Neural cell (in vitro differentiated cells): Measurements from ENCODE around the gene MRPL48. TPM values are rescaled to one million over a fixed set of nuclear protein-coding genes. Genes with fewer than 3 reads are reported as not detected.

ENCODE experiments used
- H2AFZ ChIP-seq: fragments of 200-600, 300-800 bp; sonication (generic), shearing (Covaris generic); 2 replicates; pipeline ENCODE4 v1.6.0; 2014; ENCODE audit warnings: low read depth, mild to moderate bottlenecking, antibody characterized with exemption, low read length, moderate library complexity
- H3F3A ChIP-seq: fragments of 200-600 bp; shearing (Covaris generic); 2 replicates; pipeline ENCODE4 v1.6.1; 2016; ENCODE audit warnings: mild to moderate bottlenecking, moderate library complexity, mixed read lengths, antibody characterized with exemption, low read length; ENCODE audit not compliant: insufficient read depth, poor library complexity, severe bottlenecking
- H3K27ac ChIP-seq: fragments of 200-600, 300-800 bp; sonication (generic), shearing (Covaris generic); 2 replicates; pipeline ENCODE4 v1.5.1; 2014; ENCODE audit warnings: mild to moderate bottlenecking, low read length, moderate library complexity
- H3K27me3 ChIP-seq: fragments of 300-800, 200-600 bp; sonication (generic), shearing (Covaris generic); 2 replicates; pipeline ENCODE4 v1.6.0; 2014; ENCODE audit warnings: mild to moderate bottlenecking, low read depth, low read length, moderate library complexity; ENCODE audit not compliant: insufficient read depth
- H3K36me3 ChIP-seq: fragments of 300-800, 200-600 bp; sonication (generic), shearing (Covaris generic); 2 replicates; pipeline ENCODE4 v1.5.1; 2014; ENCODE audit warnings: mild to moderate bottlenecking, antibody characterized with exemption, low read length, moderate library complexity; ENCODE audit not compliant: insufficient read depth
- H3K4me2 ChIP-seq: fragments of 300-800, 200-600 bp; sonication (generic), shearing (Covaris generic); 2 replicates; pipeline ENCODE4 v1.6.0; 2014; ENCODE audit warnings: mild to moderate bottlenecking, low read length
- H3K4me3 ChIP-seq: fragments of 300-800, 200-600 bp; sonication (generic), shearing (Covaris generic); 2 replicates; pipeline ENCODE4 v1.5.1; 2014; ENCODE audit warnings: mild to moderate bottlenecking, low read length, moderate library complexity
- H3K79me2 ChIP-seq: fragments of 200-600 bp; shearing (Covaris generic); replicated peaks from 2 replicates; pipeline ENCODE4 v1.6.0; 2014; ENCODE audit warnings: mild to moderate bottlenecking, low read length, moderate library complexity; ENCODE audit not compliant: insufficient read depth
- H3K9ac ChIP-seq: fragments of 300-800, 200-600 bp; sonication (generic), shearing (Covaris generic); 2 replicates; pipeline ENCODE4 v1.6.1; 2016; ENCODE audit warnings: mild to moderate bottlenecking, low read length, mixed read lengths
- H3K9me2 ChIP-seq: fragments of 200-600 bp; shearing (Covaris generic); 2 replicates; pipeline ENCODE4 v1.6.1; 2016; ENCODE audit warnings: mild to moderate bottlenecking, low read length, mixed read lengths; ENCODE audit not compliant: insufficient read depth
- H3K9me3 ChIP-seq: fragments of 200-600, 300-800 bp; sonication (generic), shearing (Covaris generic); 2 replicates; pipeline ENCODE4 v1.6.1; 2016; ENCODE audit warnings: mild to moderate bottlenecking, mixed run types, low read length, moderate library complexity, mixed read lengths
- H4K20me1 ChIP-seq: fragments of 200-600 bp; shearing (Covaris generic); 2 replicates; pipeline ENCODE4 v1.6.1; 2016; ENCODE audit warnings: mild to moderate bottlenecking, mixed run types; ENCODE audit not compliant: insufficient read depth
- CTCF ChIP-seq: fragments of 450-650 bp; IDR thresholded peaks from 2 replicates; pipeline ENCODE4 v1.5.1; 2014; ENCODE audit warnings: antibody characterized with exemption, mild to moderate bottlenecking, moderate library complexity; ENCODE audit not compliant: poor library complexity, severe bottlenecking
- EP300 ChIP-seq: fragments of 450-650 bp; conservative IDR thresholded peaks from 2 replicates; pipeline ENCODE4 v1.6.1; 2014; ENCODE audit warnings: antibody characterized with exemption, mild to moderate bottlenecking, moderate library complexity; ENCODE audit not compliant: poor library complexity, severe bottlenecking
- EZH2 ChIP-seq: fragments of 200-600, 300-800 bp; shearing (Covaris generic), sonication (generic); IDR thresholded peaks from 2 replicates; pipeline ENCODE4 v1.6.1; 2014; ENCODE audit warnings: antibody characterized with exemption, low read length, borderline replicate concordance, mild to moderate bottlenecking; ENCODE audit not compliant: insufficient read depth, poor library complexity, severe bottlenecking
- MXI1 ChIP-seq: fragments of 450-650 bp; conservative IDR thresholded peaks from 2 replicates; pipeline ENCODE4 v1.6.1; 2014; ENCODE audit warnings: antibody characterized with exemption, mild to moderate bottlenecking; ENCODE audit not compliant: poor library complexity, severe bottlenecking
- POLR2AphosphoS5 ChIP-seq: IDR thresholded peaks from 2 replicates; pipeline ENCODE4 v1.6.1; 2012
- RAD21 ChIP-seq: fragments of 450-650 bp; conservative IDR thresholded peaks from 2 replicates; pipeline ENCODE4 v1.6.1; 2014; ENCODE audit warnings: antibody characterized with exemption, mild to moderate bottlenecking, moderate library complexity
- REST ChIP-seq: IDR thresholded peaks from 2 replicates; pipeline ENCODE4 v1.6.1; 2012; ENCODE audit warnings: borderline replicate concordance
- SMC3 ChIP-seq: fragments of 450-650 bp; conservative IDR thresholded peaks from 2 replicates; pipeline ENCODE4 v1.6.1; 2014; ENCODE audit warnings: antibody characterized with exemption, mild to moderate bottlenecking, moderate library complexity; ENCODE audit not compliant: poor library complexity
- TAF1 ChIP-seq: IDR thresholded peaks from 2 replicates; pipeline ENCODE4 v1.6.1; 2012; ENCODE audit warnings: low read depth
- polyA plus RNA-seq: library from polyadenylated mRNA; depleted of rRNA; stranded (reverse); fragments of >200 nt; gene quantifications from 2 replicates; pipeline ENCODE4 v1.2.3, GENCODE V29; 2014

MRPL48 gene
- polyA plus RNA-seq, 1 donor from 2014 or later, result 98.3 TPM

- no peak overlapping the region for H2AFZ ChIP-seq
- H3F3A ChIP-seq, result peaks cover 4% of the 10 kb centered on the region
- no peaks in the 10 kb centered on the region for H3K9me3 ChIP-seq
- H3K36me3 ChIP-seq, result no peaks in the 10 kb centered on the region
- no peak overlapping the region for H3K9ac ChIP-seq
- H3K9me2 ChIP-seq, result no peaks in the 10 kb centered on the region
- no peaks in the 10 kb centered on the region for H3K79me2 ChIP-seq
- H3K27me3 ChIP-seq, result no peaks in the 10 kb centered on the region
- no peak overlapping the region for H3K4me2 ChIP-seq
- H3K27ac ChIP-seq, result no peak overlapping the region
- TF ChIP-seq MXI1, result no peak
- TF ChIP-seq EZH2, result no peak
- TF ChIP-seq RAD21, result no peak
- TF ChIP-seq SMC3, result no peak
- TF ChIP-seq POLR2AphosphoS5, result no peak
- TF ChIP-seq EP300, result no peak
- no peaks in the 10 kb centered on the region for H4K20me1 ChIP-seq
- no peak overlapping the region for H3K4me3 ChIP-seq
Observed at GRCh38 chr11:73781303-73781702, 6.4 kb upstream of the MRPL48 start.

GRCh38 chr11:73783483-73784020 is 4.1 kb upstream of the MRPL48 start:
- no peak overlapping the region for H3K4me3 ChIP-seq
- H3K36me3 ChIP-seq, result no peaks in the 10 kb centered on the region
- no peak for TF ChIP-seq POLR2AphosphoS5
- no peak for TF ChIP-seq SMC3
- no peak for TF ChIP-seq EP300
- no peak for TF ChIP-seq CTCF
- no peak for TF ChIP-seq RAD21
- no peak for TF ChIP-seq MXI1
- TF ChIP-seq EZH2, result no peak
- no peak for TF ChIP-seq TAF1
- TF ChIP-seq REST, result no peak
- no peak overlapping the region for H3K27ac ChIP-seq
- H4K20me1 ChIP-seq, result no peaks in the 10 kb centered on the region
- no peaks in the 10 kb centered on the region for H3K79me2 ChIP-seq
- no peaks in the 10 kb centered on the region for H3K9me3 ChIP-seq
- H3K27me3 ChIP-seq, result no peaks in the 10 kb centered on the region
- H2AFZ ChIP-seq, result no peak overlapping the region
- no peaks in the 10 kb centered on the region for H3K9me2 ChIP-seq
- no peak overlapping the region for H3K4me2 ChIP-seq
- peaks cover 4% of the 10 kb centered on the region for H3F3A ChIP-seq
- no peak overlapping the region for H3K9ac ChIP-seq
